Pancreas (tissue), 10 donors: ENCODE data around the gene SMARCD3. TPM values are rescaled to one million over a fixed set of nuclear protein-coding genes. Genes with fewer than 3 reads are reported as not detected.

Source experiments
- ATAC-seq, 4 donors: fragments of 200-7000 bp; cut with Tn5 transposase; one replicate each; pipeline versions ENCODE4 v1.8.0 to v1.9.1; 2020; ENCODE audit warnings: mild to moderate bottlenecking in 4 of 4, moderate library complexity in 4 of 4
- DNase-seq, 6 donors: peaks; one replicate each; pipeline ENCODE4 v3.0.0-alpha.2; 2020
- FAIRE-seq: peaks from 2 replicates; lab custom pipeline; 2012; peaks lifted over from hg19 to GRCh38; lab: Jason Lieb, UNC
- H3K27ac ChIP-seq, 4 donors: fragments of 200-600 bp; sonication (generic); 1 replicate in 3 of 4; 2 replicates in 1 of 4; pipeline versions ENCODE4 v1.5.0 to v1.8.0; 2020
- H3K27me3 ChIP-seq, 4 donors: fragments of 200-600 bp; one replicate each; pipeline ENCODE4 v1.8.0; 2021
- H3K36me3 ChIP-seq, 3 donors: fragments of 200-600 bp; sonication (generic) in 1 of 3; one replicate each; pipeline versions ENCODE4 v1.5.0 to v1.8.0; 2020 to 2021
- H3K4me1 ChIP-seq, 3 donors: fragments of 200-600 bp; one replicate each; pipeline ENCODE4 v1.8.0; 2021
- H3K4me3 ChIP-seq, 4 donors: fragments of 200-600 bp; sonication (generic) in 2 of 4; one replicate each; pipeline versions ENCODE4 v1.5.0 to v1.8.0; 2020 to 2021
- H3K9me3 ChIP-seq, 4 donors: fragments of 200-600 bp; one replicate each; pipeline ENCODE4 v1.8.0; 2021
- CTCF ChIP-seq, 4 donors: fragments of 200-600 bp; sonication (generic) in 3 of 4; IDR thresholded peaks; one replicate each; pipeline versions ENCODE4 v1.5.0 to v1.8.0; 2021; ENCODE audit warnings: antibody characterized with exemption in 4 of 4
- WGBS, 2 donors: extraction: QIAGEN DNeasy Blood & Tissue Kit; methylation state at CpG; one replicate each; pipeline ENCODE4 v1.1.7; 2013; 5-methylcytosine and 5-hydroxymethylcytosine counted together
- intact Hi-C, 3 donors: fragments of 100-400 bp; cut with DNase I; formaldehyde crosslinking; loops; one replicate each; pipeline versions ENCODE4 v1.11.1 to v1.14.2; 2022
- polyA plus RNA-seq, 2 donors: library from polyadenylated mRNA; stranded (reverse); fragments of 200-250 nt; gene quantifications; one replicate each; pipeline ENCODE4 v1.2.3, GENCODE V29; 2013
- total RNA-seq, 6 donors: library from RNA; stranded (reverse); fragmentation: NEBNext Ultra II Directional in 4 of 6; extraction: Animal tissue kit (Norgen Biotek cat#: 25700) in 4 of 6; gene quantifications; one replicate each; pipeline versions ENCODE4 v1.2.1 to v1.2.4, GENCODE V29; 2021 to 2023
- donor health status: healthy with polysubstance abuse.
- donor health status: DM: no; HTN: no; CAD: no; lungs with moderate emphysema.
- donor health status: DM: no; HTN: no; CAD: no.
- donor health status: control.
- donor health status: control.
- donor health status: Bipolar disorder and iron deficiency.
- donor health status: DM: yes; HTN: yes; CAD: no.
- donor health status: DM: no; HTN: no; CAD: no.
- donor health status: DM: no; HTN: no; CAD: no.
- donor health status: DM: yes; HTN: yes; CAD: no.

SMARCD3 gene
- total and polyA plus RNA-seq, 8 donors: 13.0 to 69.9 (median 22.7) TPM

GRCh38 chr7:151276666-151277590 lies 28.4 kb upstream of the SMARCD3 start:
- no peak for TF ChIP-seq CTCF (IDR thresholded peaks at IDR 0.05)
- no peaks in the 10 kb centered on the region for H3K9me3 ChIP-seq
- intact Hi-C loops: no loop called here
- H3K4me1 ChIP-seq: peaks cover 0 to 7% (median 0%) of the 10 kb centered on the region in 3 donors
- FAIRE-seq (no peak), DNase-seq (peak; percentile 46 to 77 (median 54)), ATAC-seq (peak; percentile 74 to 88 (median 80))
- WGBS, 2 donors: 4% methylated on average over 44 to 63 of the region's 63 CpGs
- no peaks in the 10 kb centered on the region for H3K36me3 ChIP-seq
- peak overlapping the region in 1 of 4 donors; percentile 41 for H3K27ac ChIP-seq
- H3K27me3 ChIP-seq: no peaks in the 10 kb centered on the region
- H3K4me3 ChIP-seq: peak overlapping the region in 3 of 4 donors; percentile 11 to 45 (median 33)

- H3K4me3 ChIP-seq: peak overlapping the region in 2 of 4 donors; percentile 33 to 45
- ATAC-seq (peak in 3 of 4 donors; percentile 25 to 49 (median 47)), FAIRE-seq (no peak), DNase-seq (peak in 4 of 6 donors; percentile 44 to 57 (median 52))
- no peaks in the 10 kb centered on the region for H3K27me3 ChIP-seq
- peak overlapping the region in 1 of 4 donors; percentile 37 for H3K27ac ChIP-seq
- H3K4me1 ChIP-seq: peaks cover 0 to 12% (median 0%) of the 10 kb centered on the region in 3 donors
- H3K9me3 ChIP-seq: no peaks in the 10 kb centered on the region
- no peak for TF ChIP-seq CTCF (IDR thresholded peaks at IDR 0.05)
- intact Hi-C loops: no loop called here
- H3K36me3 ChIP-seq: no peaks in the 10 kb centered on the region
- WGBS, 2 donors: 24% methylated on average over 10 of the region's 10 CpGs
Measured at GRCh38 chr7:151275813-151276577, 27.5 kb upstream of the SMARCD3 start.

GRCh38 chr7:151274936-151275812 lies 26.7 kb upstream of the SMARCD3 start:
- FAIRE-seq (no peak), ATAC-seq (no peak), DNase-seq (no peak)
- TF ChIP-seq CTCF (IDR thresholded peaks at IDR 0.05): no peak
- Histone ChIP-seq H3K27ac (peak overlapping the region in 1 of 4 donors; percentile 37), H3K36me3 (no peaks in the 10 kb centered on the region), H3K9me3 (no peaks in the 10 kb centered on the region), H3K4me3 (no peak overlapping the region), H3K4me1 (peaks cover 0 to 12% (median 0%) of the 10 kb centered on the region in 3 donors), H3K27me3 (no peaks in the 10 kb centered on the region)
- intact Hi-C loops: no loop called here
- 74 to 82% methylated on average over 17 of the region's 17 CpGs for WGBS, 2 donors

- ATAC-seq (no peak), DNase-seq (no peak), FAIRE-seq (no peak)
- Histone ChIP-seq H3K27me3 (no peaks in the 10 kb centered on the region), H3K36me3 (no peaks in the 10 kb centered on the region), H3K9me3 (no peaks in the 10 kb centered on the region), H3K27ac (no peak overlapping the region), H3K4me3 (no peak overlapping the region), H3K4me1 (peaks cover 0 to 12% (median 0%) of the 10 kb centered on the region in 3 donors)
- WGBS, 2 donors: 88 to 90% methylated on average over 9 of the region's 9 CpGs
- TF ChIP-seq CTCF (IDR thresholded peaks at IDR 0.05): no peak
- intact Hi-C loops: no loop called here
Measured at GRCh38 chr7:151274396-151274795, 25.9 kb upstream of the SMARCD3 start.
